A549 (cell line): ENCODE data around the gene ASPG.
"Not testable (repeated sequence)": the region's sequence is repeated elsewhere in the genome, so short reads cannot be mapped to it uniquely, and the experiment has no call there.

Experiments used
- CTCF ChIP-seq: fragments of >200 bp; sonication (Bioruptor Twin); formaldehyde crosslinking; IDR thresholded peaks from 3 replicates; pipeline ENCODE4 v1.5.1; 2016
- HMGXB4 ChIP-seq: fragments of 250-450 bp; sonication (Bioruptor Pico); IDR thresholded peaks from 2 replicates; pipeline ENCODE4 v1.5.0; 2021; ENCODE audit warnings: mild to moderate bottlenecking, moderate library complexity, borderline replicate concordance
- KDM1A ChIP-seq: fragments of 200-600 bp; sonication (generic); IDR thresholded peaks from 2 replicates; pipeline ENCODE4 v1.6.1; 2016; ENCODE audit warnings: low read depth, mild to moderate bottlenecking
- MAFK ChIP-seq: fragments of 450-650 bp; IDR thresholded peaks from 2 replicates; pipeline ENCODE4 v1.6.1; 2014; ENCODE audit not compliant: partially characterized antibody
- MYC ChIP-seq: IDR thresholded peaks from 2 replicates; pipeline ENCODE4 v1.6.1; 2012; ENCODE audit warnings: mild to moderate bottlenecking, inconsistent platforms, low read length, improper control_type of control experiment, borderline replicate concordance
- RCOR1 ChIP-seq: fragments of 150-350 bp; IDR thresholded peaks from 2 replicates; pipeline ENCODE4 v1.6.1; 2014; ENCODE audit warnings: antibody characterized with exemption, low read length, low read depth

GRCh38 chr14:104153394-104153755 is 67.9 kb downstream of the ASPG start:
- TF ChIP-seq RCOR1; CTCF; HMGXB4 (CRISPR knock-in tag); MAFK; MYC; KDM1A: not testable (repeated sequence)
